ENCODE results near the gene CACNA1H. TPM values are rescaled to one million over a fixed set of nuclear protein-coding genes. Genes with fewer than 3 reads are reported as not detected.
"Not testable (repeated sequence)": the region's sequence is repeated elsewhere in the genome, so short reads cannot be mapped to it uniquely, and the experiment has no call there.

The CACNA1H gene
- total RNA-seq, 1 donor from 2014 or later = 73.2 TPM

- no peak for TF ChIP-seq CTCF (IDR thresholded peaks at IDR 0.05)
- Mint-ChIP-seq H3K4me3 (ENCODE audit: unreplicated experiment) (no peak overlapping the region), H3K27me3 (ENCODE audit: low read depth) (peaks cover 9% of the 10 kb centered on the region), H3K27ac (ENCODE audit: unreplicated experiment) (no peak overlapping the region), H3K9me3 (ENCODE audit: low read depth) (no peaks in the 10 kb centered on the region), H3K4me1 (ENCODE audit: low read depth) (no peaks in the 10 kb centered on the region), H3K36me3 (ENCODE audit: low read depth) (no peaks in the 10 kb centered on the region)
- DNase-seq (ENCODE audit: low spot score) = no peak
Measured at GRCh38 chr16:1237990-1238389, 85.1 kb downstream of the CACNA1H start.

GRCh38 chr16:1238909-1239308, 86.0 kb downstream of the CACNA1H start:
- not testable (repeated sequence) for H3K9me3 Mint-ChIP-seq (ENCODE audit: low read depth); H3K4me3 Mint-ChIP-seq (ENCODE audit: unreplicated experiment); H3K27me3 Mint-ChIP-seq (ENCODE audit: low read depth); H3K36me3 Mint-ChIP-seq (ENCODE audit: low read depth); H3K4me1 Mint-ChIP-seq (ENCODE audit: low read depth); H3K27ac Mint-ChIP-seq (ENCODE audit: unreplicated experiment)
- peak; percentile 33 for DNase-seq (ENCODE audit: low spot score)

- not testable (repeated sequence) for H3K36me3 Mint-ChIP-seq (ENCODE audit: low read depth); H3K9me3 Mint-ChIP-seq (ENCODE audit: low read depth); H3K4me1 Mint-ChIP-seq (ENCODE audit: low read depth); H3K4me3 Mint-ChIP-seq (ENCODE audit: unreplicated experiment); H3K27ac Mint-ChIP-seq (ENCODE audit: unreplicated experiment); H3K27me3 Mint-ChIP-seq (ENCODE audit: low read depth)
- peak; percentile 83 for DNase-seq (ENCODE audit: low spot score)
Measured at GRCh38 chr16:1239575-1239974, 86.7 kb downstream of the CACNA1H start.

GRCh38 chr16:1240436-1240835, 87.5 kb downstream of the CACNA1H start, which contains the start of gene TPSAB1:
TSS of gene TPSAB1 (plus strand) at chr16:1240705. CDS start at chr16:1240939, 234 bp downstream.
- not testable (repeated sequence) for H3K27ac Mint-ChIP-seq (ENCODE audit: unreplicated experiment); H3K4me1 Mint-ChIP-seq (ENCODE audit: low read depth); H3K4me3 Mint-ChIP-seq (ENCODE audit: unreplicated experiment); H3K9me3 Mint-ChIP-seq (ENCODE audit: low read depth); H3K36me3 Mint-ChIP-seq (ENCODE audit: low read depth)
- peaks cover 12% of the 10 kb centered on the region for H3K27me3 Mint-ChIP-seq (ENCODE audit: low read depth)
- peak; percentile 32 for DNase-seq (ENCODE audit: low spot score)

- H3K4me1 Mint-ChIP-seq (ENCODE audit: low read depth); H3K4me3 Mint-ChIP-seq (ENCODE audit: unreplicated experiment); H3K27ac Mint-ChIP-seq (ENCODE audit: unreplicated experiment); H3K9me3 Mint-ChIP-seq (ENCODE audit: low read depth); H3K36me3 Mint-ChIP-seq (ENCODE audit: low read depth): not testable (repeated sequence)
- H3K27me3 Mint-ChIP-seq (ENCODE audit: low read depth) = peaks cover 13% of the 10 kb centered on the region
- peak; percentile 68 for DNase-seq (ENCODE audit: low spot score)
Measured at GRCh38 chr16:1241081-1241480, 88.2 kb downstream of the CACNA1H start.

- H3K27ac Mint-ChIP-seq (ENCODE audit: unreplicated experiment) = not testable (repeated sequence)
- H3K27me3 Mint-ChIP-seq (ENCODE audit: low read depth) = peaks cover 21% of the 10 kb centered on the region
- peak; percentile 60 for DNase-seq (ENCODE audit: low spot score)
Measured at GRCh38 chr16:1243363-1243762, 90.5 kb downstream of the CACNA1H start.

GRCh38 chr16:1243907-1244850, 91.3 kb downstream of the CACNA1H start:
- H3K4me3 Mint-ChIP-seq (ENCODE audit: unreplicated experiment); H3K36me3 Mint-ChIP-seq (ENCODE audit: low read depth); H3K4me1 Mint-ChIP-seq (ENCODE audit: low read depth); H3K9me3 Mint-ChIP-seq (ENCODE audit: low read depth); H3K27ac Mint-ChIP-seq (ENCODE audit: unreplicated experiment): not testable (repeated sequence)
- peaks cover 18% of the 10 kb centered on the region for H3K27me3 Mint-ChIP-seq (ENCODE audit: low read depth)
- DNase-seq (ENCODE audit: low spot score) = peak; percentile 64

More at GRCh38 chr16:1243363-1243762, 90.5 kb downstream of the CACNA1H start:
- not testable (repeated sequence) for H3K4me3 Mint-ChIP-seq (ENCODE audit: unreplicated experiment); H3K4me1 Mint-ChIP-seq (ENCODE audit: low read depth); H3K36me3 Mint-ChIP-seq (ENCODE audit: low read depth); H3K9me3 Mint-ChIP-seq (ENCODE audit: low read depth)

- Mint-ChIP-seq H3K27ac (ENCODE audit: unreplicated experiment) (no peak overlapping the region), H3K9me3 (ENCODE audit: low read depth) (no peaks in the 10 kb centered on the region), H3K36me3 (ENCODE audit: low read depth) (no peaks in the 10 kb centered on the region)
Measured at GRCh38 chr16:1244881-1245280, 92.0 kb downstream of the CACNA1H start.

More at GRCh38 chr16:1244881-1245280, 92.0 kb downstream of the CACNA1H start:
- peaks cover 18% of the 10 kb centered on the region for H3K27me3 Mint-ChIP-seq (ENCODE audit: low read depth)
- no peak for DNase-seq (ENCODE audit: low spot score)
- no peak overlapping the region for H3K4me3 Mint-ChIP-seq (ENCODE audit: unreplicated experiment)
- TF ChIP-seq CTCF (IDR thresholded peaks at IDR 0.05) = no peak
- H3K4me1 Mint-ChIP-seq (ENCODE audit: low read depth) = no peaks in the 10 kb centered on the region

Measured in chondrocyte (in vitro differentiated cells).